SK-N-SH treated with all-trans-retinoic acid at 6 μM for 48 hours (cell line): ENCODE measurements around the gene IL20RB.

ENCODE experiments used
- ATAC-seq: fragments of 200-7000 bp; cut with Tn5 transposase; 3 replicates; pipeline ENCODE4 v1.9.1; 2020; ENCODE audit warnings: mild to moderate bottlenecking, moderate library complexity
- ARNTL ChIP-seq: fragments of 450-650 bp; formaldehyde crosslinking; IDR thresholded peaks from 2 replicates; pipeline ENCODE4 v1.5.0; 2020; ENCODE audit warnings: low read depth, mild to moderate bottlenecking, moderate library complexity, borderline replicate concordance
- BACH2 ChIP-seq: fragments of 250-450 bp; sonication (Bioruptor Pico); IDR thresholded peaks from 2 replicates; pipeline ENCODE4 v1.9.0; 2021; ENCODE audit warnings: mild to moderate bottlenecking, borderline replicate concordance
- CSDC2 ChIP-seq: fragments of 250-450 bp; sonication (Bioruptor Pico); IDR thresholded peaks from 2 replicates; pipeline ENCODE4 v1.5.0; 2020; ENCODE audit warnings: mild to moderate bottlenecking, moderate library complexity
- CSRNP3 ChIP-seq: fragments of 250-450 bp; sonication (Bioruptor Pico); IDR thresholded peaks from 2 replicates; pipeline ENCODE4 v1.5.1; 2021; ENCODE audit warnings: mild to moderate bottlenecking, moderate library complexity
- ESRRG ChIP-seq: fragments of 250-450 bp; sonication (Bioruptor Pico); IDR thresholded peaks from 2 replicates; pipeline ENCODE4 v1.6.1; 2021; ENCODE audit warnings: mild to moderate bottlenecking
- GLIS3 ChIP-seq: fragments of 250-450 bp; sonication (Bioruptor Pico); IDR thresholded peaks from 2 replicates; pipeline ENCODE4 v1.5.0; 2020; ENCODE audit warnings: mild to moderate bottlenecking, moderate library complexity
- ISL1 ChIP-seq: fragments of 250-450 bp; sonication (Bioruptor Pico); IDR thresholded peaks from 2 replicates; pipeline ENCODE4 v2.1.2; 2022; ENCODE audit warnings: mild to moderate bottlenecking, moderate library complexity
- OSR1 ChIP-seq: fragments of 250-450 bp; sonication (Bioruptor Pico); IDR thresholded peaks from 2 replicates; pipeline ENCODE4 v1.8.0; 2022; ENCODE audit warnings: moderate library complexity, mild to moderate bottlenecking, inconsistent platforms
- PPARA ChIP-seq: fragments of 250-450 bp; sonication (Bioruptor Pico); IDR thresholded peaks from 2 replicates; pipeline ENCODE4 v1.5.0; 2020; ENCODE audit warnings: mild to moderate bottlenecking, borderline replicate concordance
- RARB ChIP-seq: fragments of 250-450 bp; sonication (Bioruptor Pico); IDR thresholded peaks from 2 replicates; pipeline ENCODE4 v1.8.0; 2021; ENCODE audit warnings: mild to moderate bottlenecking, moderate library complexity
- SNAI2 ChIP-seq: fragments of 250-450 bp; sonication (Bioruptor Pico); IDR thresholded peaks from 2 replicates; pipeline ENCODE4 v1.5.0; 2020; ENCODE audit warnings: mild to moderate bottlenecking, moderate library complexity
- TCF4 ChIP-seq: fragments of 250-450 bp; sonication (Bioruptor Pico); IDR thresholded peaks from 2 replicates; pipeline ENCODE4 v1.8.0; 2021; ENCODE audit warnings: mild to moderate bottlenecking, moderate library complexity, borderline replicate concordance
- TOX ChIP-seq: fragments of 250-450 bp; sonication (Bioruptor Pico); IDR thresholded peaks from 2 replicates; pipeline ENCODE4 v1.8.0; 2021; ENCODE audit warnings: mild to moderate bottlenecking, moderate library complexity, borderline replicate concordance
- ZC3H10 ChIP-seq: fragments of 250-450 bp; sonication (Bioruptor Pico); IDR thresholded peaks from 2 replicates; pipeline ENCODE4 v1.5.1; 2021; ENCODE audit warnings: mild to moderate bottlenecking, moderate library complexity
- ZFP3 ChIP-seq: fragments of 250-450 bp; sonication (Bioruptor Pico); IDR thresholded peaks from 2 replicates; pipeline ENCODE4 v1.5.0; 2020; ENCODE audit warnings: mild to moderate bottlenecking, moderate library complexity
- ZFP30 ChIP-seq: fragments of 450-650 bp; formaldehyde crosslinking; IDR thresholded peaks from 2 replicates; pipeline ENCODE4 v1.5.0; 2022; ENCODE audit warnings: mild to moderate bottlenecking, moderate library complexity
- ZNF565 ChIP-seq: fragments of 450-650 bp; formaldehyde crosslinking; conservative IDR thresholded peaks from 2 replicates; pipeline ENCODE4 v1.5.0; 2020; ENCODE audit warnings: low read depth, mild to moderate bottlenecking, moderate library complexity
- ZNF70 ChIP-seq: fragments of 450-650 bp; formaldehyde crosslinking; IDR thresholded peaks from 2 replicates; pipeline ENCODE4 v1.5.0; 2020; ENCODE audit warnings: mild to moderate bottlenecking, moderate library complexity
- ZNF8 ChIP-seq: fragments of 450-650 bp; formaldehyde crosslinking; IDR thresholded peaks from 2 replicates; pipeline ENCODE4 v1.5.0; 2020; ENCODE audit warnings: mild to moderate bottlenecking, moderate library complexity
- TF ChIP-seq, protein P1 (sequence below): fragments of 250-450 bp; sonication (Bioruptor Pico); IDR thresholded peaks from 2 replicates; pipeline ENCODE4 v1.5.0; 2020; ENCODE audit warnings: mild to moderate bottlenecking, moderate library complexity

The IL20RB gene

DNA sequence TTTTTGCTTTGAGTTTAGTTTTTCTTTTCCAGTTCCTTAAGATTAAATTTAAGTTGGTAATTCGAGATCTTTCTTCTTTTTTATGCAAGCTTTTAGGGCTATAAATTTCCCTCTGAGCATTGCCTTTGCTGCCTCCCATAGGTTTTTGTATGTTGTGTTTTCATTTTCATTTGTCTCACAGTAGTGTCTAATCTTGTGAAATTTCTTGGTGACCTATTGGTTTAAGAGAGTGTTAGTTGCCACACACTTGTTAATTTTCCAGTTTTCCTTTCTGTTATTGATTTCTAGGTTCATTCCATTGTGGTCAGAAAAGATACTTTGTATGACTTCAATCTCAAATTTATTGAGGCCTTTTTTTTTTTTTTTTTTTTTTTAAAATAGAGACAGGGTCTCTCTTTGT, 18.3 kb upstream of the IL20RB start:
- ATAC-seq = no peak

DNA sequence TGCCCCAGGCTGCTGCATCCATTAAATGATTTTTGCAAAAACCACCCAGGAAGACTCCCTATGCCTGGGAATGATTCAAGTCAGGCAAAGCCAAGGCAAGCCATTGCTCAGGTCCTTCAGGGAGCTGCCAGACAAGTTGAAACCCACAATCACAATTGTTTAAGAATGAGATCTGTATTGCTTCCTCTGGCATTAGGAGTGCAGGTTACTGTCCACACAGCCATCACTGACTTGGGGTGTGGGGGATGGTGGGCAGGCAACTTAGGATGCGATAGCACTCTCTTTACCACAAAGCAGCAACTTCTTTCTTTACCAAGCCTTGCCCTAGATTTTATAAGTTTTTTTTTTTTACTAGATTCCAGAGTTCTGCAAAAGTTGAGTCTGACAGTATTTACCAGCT, 15.0 kb upstream of the IL20RB start:
- no peak for TF ChIP-seq ZC3H10 (CRISPR knock-in tag)
- ATAC-seq = no peak

More for the DNA sequence above, 18.3 kb upstream of the IL20RB start:
- TF ChIP-seq RARB (CRISPR knock-in tag) = no peak
- no peak for TF ChIP-seq ZNF565 (CRISPR knock-in tag)

- no peak for ATAC-seq
- no peak for TF ChIP-seq ZFP30 (CRISPR knock-in tag)
These were observed 14.3 kb upstream of the IL20RB start for GRCh38 chr3:136943436-136943835.

DNA sequence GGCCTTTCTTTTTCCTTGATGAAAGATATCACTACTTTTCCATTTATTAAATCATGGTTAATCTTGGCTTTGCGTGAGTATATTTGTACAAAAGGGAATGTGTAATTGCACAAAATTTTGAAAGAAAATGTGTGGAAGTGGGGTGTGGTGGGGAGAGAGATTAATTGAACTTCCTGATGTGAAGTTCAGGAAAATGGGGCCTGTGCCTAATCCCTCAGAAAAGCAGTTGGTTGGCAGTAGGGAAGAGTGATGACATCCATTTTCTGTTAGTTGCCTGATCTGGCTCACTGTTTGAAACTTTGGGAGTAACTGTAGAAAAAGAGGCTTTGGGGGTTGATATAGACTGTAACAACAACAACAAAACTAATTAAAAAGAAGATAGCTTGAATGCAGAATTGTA, 10.8 kb upstream of the IL20RB start:
- no peak for ATAC-seq
- TF ChIP-seq, protein P1, sequence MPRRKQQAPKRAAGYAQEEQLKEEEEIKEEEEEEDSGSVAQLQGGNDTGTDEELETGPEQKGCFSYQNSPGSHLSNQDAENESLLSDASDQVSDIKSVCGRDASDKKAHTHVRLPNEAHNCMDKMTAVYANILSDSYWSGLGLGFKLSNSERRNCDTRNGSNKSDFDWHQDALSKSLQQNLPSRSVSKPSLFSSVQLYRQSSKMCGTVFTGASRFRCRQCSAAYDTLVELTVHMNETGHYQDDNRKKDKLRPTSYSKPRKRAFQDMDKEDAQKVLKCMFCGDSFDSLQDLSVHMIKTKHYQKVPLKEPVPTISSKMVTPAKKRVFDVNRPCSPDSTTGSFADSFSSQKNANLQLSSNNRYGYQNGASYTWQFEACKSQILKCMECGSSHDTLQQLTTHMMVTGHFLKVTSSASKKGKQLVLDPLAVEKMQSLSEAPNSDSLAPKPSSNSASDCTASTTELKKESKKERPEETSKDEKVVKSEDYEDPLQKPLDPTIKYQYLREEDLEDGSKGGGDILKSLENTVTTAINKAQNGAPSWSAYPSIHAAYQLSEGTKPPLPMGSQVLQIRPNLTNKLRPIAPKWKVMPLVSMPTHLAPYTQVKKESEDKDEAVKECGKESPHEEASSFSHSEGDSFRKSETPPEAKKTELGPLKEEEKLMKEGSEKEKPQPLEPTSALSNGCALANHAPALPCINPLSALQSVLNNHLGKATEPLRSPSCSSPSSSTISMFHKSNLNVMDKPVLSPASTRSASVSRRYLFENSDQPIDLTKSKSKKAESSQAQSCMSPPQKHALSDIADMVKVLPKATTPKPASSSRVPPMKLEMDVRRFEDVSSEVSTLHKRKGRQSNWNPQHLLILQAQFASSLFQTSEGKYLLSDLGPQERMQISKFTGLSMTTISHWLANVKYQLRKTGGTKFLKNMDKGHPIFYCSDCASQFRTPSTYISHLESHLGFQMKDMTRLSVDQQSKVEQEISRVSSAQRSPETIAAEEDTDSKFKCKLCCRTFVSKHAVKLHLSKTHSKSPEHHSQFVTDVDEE = no peak
- no peak for TF ChIP-seq CSDC2 (CRISPR knock-in tag)
- no peak for TF ChIP-seq ZC3H10 (CRISPR knock-in tag)
- no peak for TF ChIP-seq ZNF70
- TF ChIP-seq ISL1 (CRISPR knock-in tag) = no peak
- no peak for TF ChIP-seq ZFP30 (CRISPR knock-in tag)
- TF ChIP-seq ESRRG (CRISPR knock-in tag) = no peak
- no peak for TF ChIP-seq OSR1 (CRISPR knock-in tag)
- TF ChIP-seq ARNTL (CRISPR knock-in tag) = no peak
- TF ChIP-seq TCF4 = no peak
- no peak for TF ChIP-seq ZNF565 (CRISPR knock-in tag)
- no peak for TF ChIP-seq ZNF8
- no peak for TF ChIP-seq SNAI2 (CRISPR knock-in tag)
- no peak for TF ChIP-seq ZFP3

GRCh38 chr3:136947477-136947876, 10.3 kb upstream of the IL20RB start:
- no peak for ATAC-seq
- TF ChIP-seq OSR1 (CRISPR knock-in tag) (no peak), TOX (CRISPR knock-in tag) (no peak)

GRCh38 chr3:136949146-136949545, 8.6 kb upstream of the IL20RB start:
- TF ChIP-seq PPARA (CRISPR knock-in tag) = no peak
- TF ChIP-seq SNAI2 (CRISPR knock-in tag) = no peak
- ATAC-seq = no peak

GRCh38 chr3:136949708-136950107, 8.1 kb upstream of the IL20RB start:
- no peak for ATAC-seq

More at GRCh38 chr3:136949708-136950107, 8.1 kb upstream of the IL20RB start:
- TF ChIP-seq BACH2 (CRISPR knock-in tag) (no peak), GLIS3 (no peak), ESRRG (CRISPR knock-in tag) (no peak), ISL1 (CRISPR knock-in tag) (no peak), ZNF70 (no peak), TOX (CRISPR knock-in tag) (no peak), OSR1 (CRISPR knock-in tag) (no peak), ZC3H10 (CRISPR knock-in tag) (no peak), ARNTL (CRISPR knock-in tag) (no peak), CSRNP3 (CRISPR knock-in tag) (no peak), ZNF565 (CRISPR knock-in tag) (no peak)
